Measurements from ENCODE around the gene PRDM12.

Gene PRDM12

GRCh38 chr9:130634801-130635200, 29.6 kb upstream of the PRDM12 start:
- Histone ChIP-seq H3K4me3 (ENCODE audit: low read depth, low read length) (no peak overlapping the region), H3K27ac (no peak overlapping the region), H3K27me3 (replicated peaks) (no peaks in the 10 kb centered on the region), H3K36me3 (replicated peaks) (peaks cover 54% of the 10 kb centered on the region)
- in situ Hi-C loops (cut with HindIII; ENCODE audit: low pct_ligation_motif_present, low sequenced_read_pairs): no loop called here
- TF ChIP-seq, protein P1, sequence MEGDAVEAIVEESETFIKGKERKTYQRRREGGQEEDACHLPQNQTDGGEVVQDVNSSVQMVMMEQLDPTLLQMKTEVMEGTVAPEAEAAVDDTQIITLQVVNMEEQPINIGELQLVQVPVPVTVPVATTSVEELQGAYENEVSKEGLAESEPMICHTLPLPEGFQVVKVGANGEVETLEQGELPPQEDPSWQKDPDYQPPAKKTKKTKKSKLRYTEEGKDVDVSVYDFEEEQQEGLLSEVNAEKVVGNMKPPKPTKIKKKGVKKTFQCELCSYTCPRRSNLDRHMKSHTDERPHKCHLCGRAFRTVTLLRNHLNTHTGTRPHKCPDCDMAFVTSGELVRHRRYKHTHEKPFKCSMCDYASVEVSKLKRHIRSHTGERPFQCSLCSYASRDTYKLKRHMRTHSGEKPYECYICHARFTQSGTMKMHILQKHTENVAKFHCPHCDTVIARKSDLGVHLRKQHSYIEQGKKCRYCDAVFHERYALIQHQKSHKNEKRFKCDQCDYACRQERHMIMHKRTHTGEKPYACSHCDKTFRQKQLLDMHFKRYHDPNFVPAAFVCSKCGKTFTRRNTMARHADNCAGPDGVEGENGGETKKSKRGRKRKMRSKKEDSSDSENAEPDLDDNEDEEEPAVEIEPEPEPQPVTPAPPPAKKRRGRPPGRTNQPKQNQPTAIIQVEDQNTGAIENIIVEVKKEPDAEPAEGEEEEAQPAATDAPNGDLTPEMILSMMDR (IDR thresholded peaks at IDR 0.05; ENCODE audit: low read depth, low read length, missing control alignments): no peak
- no peak for DNase-seq

DNA sequence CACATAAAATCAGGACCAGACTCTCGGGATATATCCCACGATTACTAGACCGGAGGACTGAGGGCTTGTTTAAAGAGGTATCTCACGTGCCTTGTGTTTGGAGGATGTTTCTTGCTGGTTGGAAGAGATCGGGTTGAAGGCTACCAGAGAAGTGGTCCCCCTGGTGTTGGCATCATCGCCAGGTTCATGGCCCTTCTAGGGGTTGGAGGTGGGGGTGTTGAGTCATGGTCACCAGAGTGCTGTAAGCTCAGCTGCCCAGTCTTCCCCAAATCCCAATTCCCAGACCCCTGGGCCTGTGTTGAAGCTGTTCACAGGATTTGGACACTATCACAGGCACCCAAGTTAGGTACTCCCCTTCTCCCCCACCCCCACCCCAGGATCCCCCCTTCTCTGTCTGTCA, 29.1 kb upstream of the PRDM12 start:
- in situ Hi-C loops (cut with HindIII; ENCODE audit: low pct_ligation_motif_present, low sequenced_read_pairs): no loop called here
- Histone ChIP-seq H3K27ac (no peak overlapping the region), H3K36me3 (replicated peaks) (peaks cover 50% of the 10 kb centered on the region), H3K27me3 (replicated peaks) (no peaks in the 10 kb centered on the region), H3K4me3 (ENCODE audit: low read depth, low read length) (no peak overlapping the region)
- no peak for DNase-seq
- TF ChIP-seq, protein P1 (IDR thresholded peaks at IDR 0.05; ENCODE audit: low read depth, low read length, missing control alignments): no peak

DNA sequence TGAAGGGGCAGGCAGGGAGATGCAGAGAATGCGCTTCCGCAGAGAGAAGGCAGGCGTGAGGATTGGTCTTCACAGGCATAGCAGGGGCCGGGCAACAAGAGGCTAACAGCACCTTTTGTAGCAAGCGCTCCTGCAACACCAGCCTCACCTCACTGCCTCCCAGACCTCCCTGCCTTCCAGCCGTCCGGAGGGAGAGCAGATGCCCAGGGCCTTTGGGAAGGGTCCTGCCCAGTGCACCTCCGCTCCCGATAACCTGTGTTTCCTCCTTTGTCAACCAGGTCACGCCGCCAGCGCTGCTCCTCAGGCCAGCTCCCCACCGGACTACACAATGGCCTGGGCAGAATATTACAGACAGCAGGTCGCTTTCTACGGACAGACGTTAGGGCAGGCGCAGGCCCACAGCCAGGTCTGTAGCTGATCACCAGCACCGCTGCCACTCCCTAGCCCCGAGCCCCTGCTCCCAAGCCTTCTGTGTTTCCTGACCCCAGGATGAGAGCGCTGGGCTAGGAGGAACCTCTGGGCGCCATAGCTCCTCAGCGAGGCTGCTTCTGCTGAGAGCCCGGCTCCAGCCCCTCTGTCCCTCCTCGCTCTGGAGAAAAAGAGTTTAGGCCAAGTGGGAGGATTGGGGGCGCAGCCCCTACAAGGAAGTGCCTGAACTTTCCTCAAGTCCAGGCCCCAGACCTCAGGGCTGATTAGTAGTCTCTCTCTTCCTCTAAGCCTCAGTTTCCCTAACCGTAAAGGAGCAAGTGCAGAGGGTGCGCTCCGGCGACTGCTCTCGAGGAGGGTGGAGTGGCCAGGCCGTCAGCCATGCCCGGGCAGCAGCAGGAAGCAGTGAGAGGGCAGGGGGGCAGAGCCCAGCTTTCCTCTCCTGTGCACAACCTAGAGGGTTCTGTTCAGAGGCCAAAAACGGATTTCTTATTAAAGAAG, 28.4 kb upstream of the PRDM12 start:
- Histone ChIP-seq H3K27me3 (replicated peaks) (no peaks in the 10 kb centered on the region), H3K36me3 (replicated peaks) (peaks cover 43% of the 10 kb centered on the region), H3K27ac (no peak overlapping the region), H3K4me3 (ENCODE audit: low read depth, low read length) (no peak overlapping the region)
- in situ Hi-C loops (cut with HindIII; ENCODE audit: low pct_ligation_motif_present, low sequenced_read_pairs): no loop called here
- no peak for DNase-seq
- TF ChIP-seq, protein P1 (IDR thresholded peaks at IDR 0.05; ENCODE audit: low read depth, low read length, missing control alignments): no peak

GRCh38 chr9:130636648-130637020, 27.8 kb upstream of the PRDM12 start:
- in situ Hi-C loops (cut with HindIII; ENCODE audit: low pct_ligation_motif_present, low sequenced_read_pairs): no loop called here
- Histone ChIP-seq H3K4me3 (ENCODE audit: low read depth, low read length) (no peak overlapping the region), H3K36me3 (replicated peaks) (peaks cover 37% of the 10 kb centered on the region), H3K27ac (no peak overlapping the region), H3K27me3 (replicated peaks) (no peaks in the 10 kb centered on the region)
- TF ChIP-seq, protein P1 (IDR thresholded peaks at IDR 0.05; ENCODE audit: low read depth, low read length, missing control alignments): no peak
- no peak for DNase-seq

DNA sequence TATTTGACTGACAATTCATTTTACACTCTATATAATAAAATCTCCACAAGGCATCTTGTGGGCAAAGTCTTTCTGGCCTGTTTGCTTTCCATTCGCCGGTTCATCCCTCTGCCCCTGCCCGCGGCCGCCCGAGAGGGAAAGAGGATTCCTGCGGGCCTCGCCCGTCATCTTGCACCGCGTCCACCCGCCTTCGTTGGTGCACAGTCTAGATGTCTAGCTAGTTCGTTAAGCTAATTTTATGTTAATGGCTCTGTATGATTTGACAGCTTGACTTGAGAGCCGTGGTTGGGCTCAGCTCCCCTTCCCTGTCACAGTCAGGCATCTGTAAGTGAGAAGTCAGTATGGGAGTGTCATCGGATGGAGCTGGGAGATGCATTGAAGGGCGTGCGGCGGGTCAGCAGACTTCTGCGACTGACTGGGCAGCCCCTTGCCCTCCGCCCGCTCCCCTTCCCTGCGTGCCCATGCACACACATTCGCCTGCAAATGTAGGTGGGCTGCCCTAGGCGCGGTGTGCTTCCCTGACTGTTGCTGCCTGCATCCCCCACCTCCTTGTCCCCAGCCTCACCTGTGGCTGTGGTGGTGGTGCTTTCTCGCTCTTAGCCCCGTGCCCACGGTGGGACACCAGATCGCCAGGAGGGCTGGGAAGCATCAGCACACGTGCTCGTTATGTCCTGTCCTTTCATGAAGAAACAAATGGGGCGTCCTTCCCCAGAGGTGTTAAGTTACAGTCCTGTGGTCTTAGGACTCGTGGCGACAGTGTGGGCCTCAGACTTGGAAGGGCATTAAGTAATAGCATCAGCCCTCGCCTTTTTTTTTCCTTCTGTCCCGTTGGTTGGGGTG, 25.9 kb upstream of the PRDM12 start:
- TF ChIP-seq, protein P1 (IDR thresholded peaks at IDR 0.05; ENCODE audit: low read depth, low read length, missing control alignments): no peak
- Histone ChIP-seq H3K4me3 (ENCODE audit: low read depth, low read length) (no peak overlapping the region), H3K27ac (no peak overlapping the region), H3K27me3 (replicated peaks) (no peaks in the 10 kb centered on the region), H3K36me3 (replicated peaks) (peaks cover 20% of the 10 kb centered on the region)
- in situ Hi-C loops (cut with HindIII; ENCODE audit: low pct_ligation_motif_present, low sequenced_read_pairs): no loop called here
- DNase-seq: no peak
